ENCODE data around the gene MRPL38. TPM values are rescaled to one million over a fixed set of nuclear protein-coding genes. Genes with fewer than 3 reads are reported as not detected.
"Not testable (repeated sequence)": the region's sequence is repeated elsewhere in the genome, so short reads cannot be mapped to it uniquely, and the experiment has no call there.

Gene MRPL38
- total RNA-seq, 2 donors from 2014 or later = 42.4 to 56.2 TPM

GRCh38 chr17:75869282-75870141 lies 35.2 kb downstream of the MRPL38 start:
- Histone ChIP-seq H3K4me3 (peak overlapping the region; percentile 50), H3K9me3 (no peaks in the 10 kb centered on the region), H3K27me3 (replicated peaks; ENCODE audit: insufficient read depth) (no peaks in the 10 kb centered on the region), H3K4me1 (ENCODE audit: control insufficient read depth in 1 of 2, low read depth in 2 of 2) (peaks cover 43 to 61% of the 10 kb centered on the region in 2 donors), H3K27ac (peak overlapping the region; percentile 96 to 99), H3K36me3 (peaks cover 4% of the 10 kb centered on the region)
- DNase-seq (ENCODE audit: low spot score) = no peak
- no peak for ATAC-seq (ENCODE audit: insufficient number of reproducible peaks, low FRiP score, low read depth)
- TF ChIP-seq, protein P1, sequence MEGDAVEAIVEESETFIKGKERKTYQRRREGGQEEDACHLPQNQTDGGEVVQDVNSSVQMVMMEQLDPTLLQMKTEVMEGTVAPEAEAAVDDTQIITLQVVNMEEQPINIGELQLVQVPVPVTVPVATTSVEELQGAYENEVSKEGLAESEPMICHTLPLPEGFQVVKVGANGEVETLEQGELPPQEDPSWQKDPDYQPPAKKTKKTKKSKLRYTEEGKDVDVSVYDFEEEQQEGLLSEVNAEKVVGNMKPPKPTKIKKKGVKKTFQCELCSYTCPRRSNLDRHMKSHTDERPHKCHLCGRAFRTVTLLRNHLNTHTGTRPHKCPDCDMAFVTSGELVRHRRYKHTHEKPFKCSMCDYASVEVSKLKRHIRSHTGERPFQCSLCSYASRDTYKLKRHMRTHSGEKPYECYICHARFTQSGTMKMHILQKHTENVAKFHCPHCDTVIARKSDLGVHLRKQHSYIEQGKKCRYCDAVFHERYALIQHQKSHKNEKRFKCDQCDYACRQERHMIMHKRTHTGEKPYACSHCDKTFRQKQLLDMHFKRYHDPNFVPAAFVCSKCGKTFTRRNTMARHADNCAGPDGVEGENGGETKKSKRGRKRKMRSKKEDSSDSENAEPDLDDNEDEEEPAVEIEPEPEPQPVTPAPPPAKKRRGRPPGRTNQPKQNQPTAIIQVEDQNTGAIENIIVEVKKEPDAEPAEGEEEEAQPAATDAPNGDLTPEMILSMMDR (IDR thresholded peaks at IDR 0.05) = no peak

GRCh38 chr17:75868730-75869281 lies 35.9 kb downstream of the MRPL38 start:
- H3K36me3 ChIP-seq; H3K9me3 ChIP-seq; H3K27me3 ChIP-seq (replicated peaks; ENCODE audit: insufficient read depth); DNase-seq (ENCODE audit: low spot score); H3K4me3 ChIP-seq; ATAC-seq (ENCODE audit: insufficient number of reproducible peaks, low FRiP score, low read depth): not testable (repeated sequence)
- Histone ChIP-seq H3K27ac (peak overlapping the region; percentile 13 to 96), H3K4me1 (ENCODE audit: control insufficient read depth in 1 of 2, low read depth in 2 of 2) (peaks cover 36 to 57% of the 10 kb centered on the region in 2 donors)

- not testable (repeated sequence) for H3K4me3 ChIP-seq; H3K27me3 ChIP-seq (replicated peaks; ENCODE audit: insufficient read depth); H3K36me3 ChIP-seq; ATAC-seq (ENCODE audit: insufficient number of reproducible peaks, low FRiP score, low read depth); H3K9me3 ChIP-seq; DNase-seq (ENCODE audit: low spot score)
- Histone ChIP-seq H3K27ac (peak overlapping the region in 1 of 2 donors; percentile 47), H3K4me1 (ENCODE audit: control insufficient read depth in 1 of 2, low read depth in 2 of 2) (peaks cover 22 to 27% of the 10 kb centered on the region in 2 donors)
Observed at GRCh38 chr17:75865404-75866188, 39.1 kb downstream of the MRPL38 start.

DNA sequence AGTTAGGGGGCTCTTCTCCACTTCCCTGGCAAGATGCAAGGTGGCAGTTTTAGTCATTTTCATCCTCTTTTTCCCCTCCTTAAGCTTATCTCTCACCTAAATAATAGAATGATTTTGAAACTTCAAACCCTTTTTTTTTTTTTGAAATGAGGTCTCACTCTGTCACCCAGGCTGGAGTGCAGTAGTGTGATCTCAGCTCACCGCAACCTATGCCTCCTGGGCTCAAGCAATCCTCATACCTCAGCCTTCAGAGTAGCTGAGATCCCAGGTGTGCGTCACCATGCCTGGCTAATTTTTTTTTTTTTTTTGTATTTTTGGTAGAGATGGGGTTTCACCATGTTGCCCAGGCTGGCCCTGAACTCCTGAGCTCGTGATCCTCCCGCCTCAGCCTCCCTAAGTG lies 39.8 kb downstream of the MRPL38 start:
- peak overlapping the region in 1 of 2 donors; percentile 47 for H3K27ac ChIP-seq
- H3K36me3 ChIP-seq; H3K27me3 ChIP-seq (replicated peaks; ENCODE audit: insufficient read depth); ATAC-seq (ENCODE audit: insufficient number of reproducible peaks, low FRiP score, low read depth); DNase-seq (ENCODE audit: low spot score); H3K9me3 ChIP-seq; H3K4me3 ChIP-seq: not testable (repeated sequence)
- peaks cover 15 to 20% of the 10 kb centered on the region in 2 donors for H3K4me1 ChIP-seq (ENCODE audit: control insufficient read depth in 1 of 2, low read depth in 2 of 2)

GRCh38 chr17:75864448-75864871 lies 40.2 kb downstream of the MRPL38 start:
- Histone ChIP-seq H3K27me3 (replicated peaks; ENCODE audit: insufficient read depth) (no peaks in the 10 kb centered on the region), H3K4me3 (no peak overlapping the region), H3K36me3 (no peaks in the 10 kb centered on the region), H3K27ac (peak overlapping the region in 1 of 2 donors; percentile 47), H3K9me3 (no peaks in the 10 kb centered on the region), H3K4me1 (ENCODE audit: control insufficient read depth in 1 of 2, low read depth in 2 of 2) (peaks cover 11 to 16% of the 10 kb centered on the region in 2 donors)
- DNase-seq (ENCODE audit: low spot score) = no peak
- TF ChIP-seq, protein P1 (IDR thresholded peaks at IDR 0.05) = no peak
- ATAC-seq (ENCODE audit: insufficient number of reproducible peaks, low FRiP score, low read depth) = peak; percentile 37

DNA sequence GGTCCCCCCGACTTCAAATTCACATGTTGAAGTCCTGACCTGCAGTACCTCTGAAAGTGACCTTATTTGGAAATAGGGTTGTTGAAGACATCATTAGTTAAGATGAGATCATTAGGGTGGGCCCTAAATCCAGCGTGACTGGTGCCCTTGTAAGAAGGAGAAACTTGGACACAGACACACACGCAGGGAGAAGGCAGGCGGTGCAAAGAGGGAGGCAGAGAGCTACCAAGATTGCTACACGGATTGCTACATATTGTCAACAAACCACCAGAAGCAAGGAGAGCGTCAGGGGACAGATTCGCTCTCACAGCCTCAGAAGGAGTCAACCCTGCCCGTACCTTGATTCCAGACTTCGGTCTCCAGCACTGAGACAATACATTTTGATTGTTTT lies 42.8 kb downstream of the MRPL38 start:
- no peaks in the 10 kb centered on the region for H3K36me3 ChIP-seq
- TF ChIP-seq, protein P1 (IDR thresholded peaks at IDR 0.05) = no peak
- no peaks in the 10 kb centered on the region for H3K9me3 ChIP-seq
- no peak for ATAC-seq (ENCODE audit: insufficient number of reproducible peaks, low FRiP score, low read depth)
- H3K27ac ChIP-seq = peak overlapping the region in 1 of 2 donors; percentile 21
- no peaks in the 10 kb centered on the region for H3K27me3 ChIP-seq (replicated peaks; ENCODE audit: insufficient read depth)
- DNase-seq (ENCODE audit: low spot score) = no peak
- peaks cover 3 to 5% of the 10 kb centered on the region in 2 donors for H3K4me1 ChIP-seq (ENCODE audit: control insufficient read depth in 1 of 2, low read depth in 2 of 2)
- H3K4me3 ChIP-seq = no peak overlapping the region

- H3K27ac ChIP-seq; H3K4me1 ChIP-seq (ENCODE audit: control insufficient read depth in 1 of 2, low read depth in 2 of 2); H3K4me3 ChIP-seq; DNase-seq (ENCODE audit: low spot score); H3K36me3 ChIP-seq; ATAC-seq (ENCODE audit: insufficient number of reproducible peaks, low FRiP score, low read depth); H3K9me3 ChIP-seq; H3K27me3 ChIP-seq (replicated peaks; ENCODE audit: insufficient read depth): not testable (repeated sequence)
Observed at GRCh38 chr17:75859358-75859757, 45.3 kb downstream of the MRPL38 start.

All from thoracic aorta (tissue), 2 donors.